ENCODE results near the gene DCTN2. TPM values are rescaled to one million over a fixed set of nuclear protein-coding genes. Genes with fewer than 3 reads are reported as not detected.

The DCTN2 gene
- polyA plus RNA-seq, 1 of the 3 experiments (the other 2 are of a cell fraction), result 122 TPM

GRCh38 chr12:57512665-57513064 is 34.3 kb downstream of the DCTN2 start:
- Histone ChIP-seq H3K27me3 (ENCODE audit: insufficient read depth) (no peaks in the 10 kb centered on the region), H4K20me1 (ENCODE audit: insufficient read depth) (peaks cover 18% of the 10 kb centered on the region), H3K9me3 (no peaks in the 10 kb centered on the region), H3F3A (replicated peaks; ENCODE audit: insufficient read depth) (peaks cover 42% of the 10 kb centered on the region), H3K4me3 (ENCODE audit: low read depth in 2 of 2, low read length in 1 of 2) (no peak overlapping the region), H3K27ac (ENCODE audit: low read depth in 2 of 2, low read length in 1 of 2) (peak overlapping the region in 1 of 2 experiments; percentile 17; a peak in 1 of 4 replicates), H3K9ac (no peak overlapping the region), H2AFZ (ENCODE audit: low read depth) (no peak overlapping the region), H3K4me2 (no peak overlapping the region), H3K36me3 (replicated peaks in 1 of 2; ENCODE audit: control insufficient read depth in 1 of 2, insufficient read depth in 2 of 2, low read length in 1 of 2) (peaks cover 48 to 67% of the 10 kb centered on the region in 2 experiments), H3K9me2 (no peaks in the 10 kb centered on the region), H3K4me1 (ENCODE audit: control insufficient read depth in 1 of 2, insufficient read depth in 2 of 2, low read depth in 1 of 2, low read length in 1 of 2) (peaks cover 0 to 5% of the 10 kb centered on the region in 2 experiments; a peak in 2 of 4 replicates), H3K79me2 (ENCODE audit: insufficient read depth) (peaks cover 11% of the 10 kb centered on the region)
- ChIA-PET CTCF (no interaction called here), POLR2A (interaction anchor here (0.7 to 1.0 kb wide), 3 partner anchors 11 to 773 kb away, joined by 3 to 4 read pairs (median 3); no protein-coding TSS in a partner anchor)
- no peak for DNase-seq
- 71% methylated on average over 5 of the region's 6 CpGs for WGBS (ENCODE audit: low lambda C conversion rate)
- no peak for TF ChIP-seq YY1 (IDR thresholded peaks at IDR 0.05; ENCODE audit: low read depth)
- TF ChIP-seq REST (IDR thresholded peaks at IDR 0.05; ENCODE audit: low read depth, low read length), result no peak
- TF ChIP-seq RXRA (IDR thresholded peaks at IDR 0.05; ENCODE audit: borderline replicate concordance, low read depth), result no peak
- no peak for TF ChIP-seq RCOR1 (IDR thresholded peaks at IDR 0.05; ENCODE audit: low read length)
- no peak for TF ChIP-seq EZH2phosphoT487 (IDR thresholded peaks at IDR 0.05; ENCODE audit: borderline replicate concordance, low read depth)
- TF ChIP-seq SMC3 (IDR thresholded peaks at IDR 0.05; ENCODE audit: low read depth, low read length), result no peak
- TF ChIP-seq TEAD4 (IDR thresholded peaks at IDR 0.05; ENCODE audit: borderline replicate concordance, insufficient read depth), result no peak
- TF ChIP-seq GABPA (IDR thresholded peaks at IDR 0.05; ENCODE audit: low read depth), result no peak
- no peak for TF ChIP-seq CTCF (IDR thresholded peaks at IDR 0.05)
- no peak for TF ChIP-seq ZBTB33 (IDR thresholded peaks at IDR 0.05; ENCODE audit: borderline replicate concordance, low read depth)
- no peak for TF ChIP-seq POLR2AphosphoS5 (IDR thresholded peaks at IDR 0.05; ENCODE audit: low read depth, low read length)
- TF ChIP-seq MAX (IDR thresholded peaks at IDR 0.05; ENCODE audit: low read depth), result no peak
- no peak for TF ChIP-seq FOXM1 (IDR thresholded peaks at IDR 0.05; ENCODE audit: low read depth)
- TF ChIP-seq ELF1 (IDR thresholded peaks at IDR 0.05), result no peak
- no peak for TF ChIP-seq TCF12 (IDR thresholded peaks at IDR 0.05)
- TF ChIP-seq TAF1 (IDR thresholded peaks at IDR 0.05; ENCODE audit: borderline replicate concordance, low read depth, low read length), result no peak
- no peak for TF ChIP-seq NFIC (IDR thresholded peaks at IDR 0.05; ENCODE audit: borderline replicate concordance)
- TF ChIP-seq EP300 (IDR thresholded peaks at IDR 0.05; ENCODE audit: borderline replicate concordance in 1 of 2, low read depth in 1 of 2, low read length in 1 of 2), result no peak
- no peak for TF ChIP-seq NRF1 (IDR thresholded peaks at IDR 0.05; ENCODE audit: low read depth, low read length)
